ENCODE measurements around the gene DOCK1. TPM values are rescaled to one million over a fixed set of nuclear protein-coding genes. Genes with fewer than 3 reads are reported as not detected.

The DOCK1 gene
- total RNA-seq, 1 donor from 2014 or later = 72.6 TPM

DNA sequence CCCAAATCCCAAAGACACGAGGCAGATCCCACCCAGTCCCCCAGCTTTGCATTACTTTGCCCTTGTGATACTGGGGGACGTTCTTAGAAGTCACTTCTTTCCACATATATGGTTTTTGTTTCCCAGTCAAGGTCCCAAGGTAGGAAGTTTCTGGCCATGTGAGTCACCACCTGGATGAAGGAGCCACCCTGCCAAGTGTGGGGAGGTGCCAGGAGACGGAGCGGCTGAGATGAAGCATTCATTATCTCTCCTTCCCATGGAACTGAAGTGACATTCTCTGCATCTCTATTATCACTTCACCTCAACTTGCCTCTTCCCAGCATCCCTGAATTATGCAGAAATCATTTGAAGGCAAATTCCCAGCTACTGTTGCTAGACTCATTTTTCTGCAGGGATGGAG is 427.4 kb downstream of the DOCK1 start:
- no peak for TF ChIP-seq EZH2phosphoT487 (IDR thresholded peaks at IDR 0.05)
- no peak for TF ChIP-seq CTCF (IDR thresholded peaks at IDR 0.05)
- no peak for TF ChIP-seq EZH2 (IDR thresholded peaks at IDR 0.05)

GRCh38 chr10:127337801-127338200 is 432.6 kb downstream of the DOCK1 start:
- TF ChIP-seq EZH2phosphoT487 (IDR thresholded peaks at IDR 0.05) = no peak
- TF ChIP-seq CTCF (IDR thresholded peaks at IDR 0.05) = no peak
- TF ChIP-seq EZH2 (IDR thresholded peaks at IDR 0.05) = no peak
- no peaks in the 10 kb centered on the region for H3K36me3 ChIP-seq
- H3K4me2 ChIP-seq = no peak overlapping the region
- DNase-seq (ENCODE audit: low spot score) = peak; percentile 17
- H3K27me3 Mint-ChIP-seq (ENCODE audit: insufficient read depth, low read depth) = peaks cover 2% of the 10 kb centered on the region
- H3K4me3 ChIP-seq = no peak overlapping the region
- H3K79me2 ChIP-seq (ENCODE audit: low read depth) = no peaks in the 10 kb centered on the region
- no peak overlapping the region for H3K27ac Mint-ChIP-seq
- H3K4me1 Mint-ChIP-seq = peaks cover 29% of the 10 kb centered on the region
- no peaks in the 10 kb centered on the region for H3K9me3 Mint-ChIP-seq
- no peaks in the 10 kb centered on the region for H3K36me3 Mint-ChIP-seq
- no peak overlapping the region for H3K27ac ChIP-seq
- no peak overlapping the region for H3K4me3 Mint-ChIP-seq
- peaks cover 5% of the 10 kb centered on the region for H4K20me1 ChIP-seq (ENCODE audit: low read depth)
- H3K4me1 ChIP-seq = peaks cover 40% of the 10 kb centered on the region
- no peaks in the 10 kb centered on the region for H3K9me3 ChIP-seq (ENCODE audit: low read depth)
- H2AFZ ChIP-seq (replicated peaks) = no peak overlapping the region
- no peak overlapping the region for H3K9ac ChIP-seq
- peaks cover 3% of the 10 kb centered on the region for H3F3A ChIP-seq (ENCODE audit: low read depth)
- no peaks in the 10 kb centered on the region for H3K27me3 ChIP-seq

More for the DNA sequence above, 427.4 kb downstream of the DOCK1 start:
- DNase-seq (ENCODE audit: low spot score) = no peak
- H2AFZ ChIP-seq (replicated peaks) = no peak overlapping the region
- no peak overlapping the region for H3K27ac ChIP-seq
- H3K9me3 ChIP-seq (ENCODE audit: low read depth) = no peaks in the 10 kb centered on the region
- no peaks in the 10 kb centered on the region for H3K79me2 ChIP-seq (ENCODE audit: low read depth)
- peaks cover 5% of the 10 kb centered on the region for H4K20me1 ChIP-seq (ENCODE audit: low read depth)
- peaks cover 16% of the 10 kb centered on the region for H3K4me1 ChIP-seq
- Mint-ChIP-seq H3K27me3 (ENCODE audit: insufficient read depth, low read depth) (peaks cover 4% of the 10 kb centered on the region), H3K27ac (no peak overlapping the region), H3K4me3 (no peak overlapping the region), H3K36me3 (peaks cover 3% of the 10 kb centered on the region), H3K4me1 (peaks cover 14% of the 10 kb centered on the region), H3K9me3 (no peaks in the 10 kb centered on the region)
- no peak overlapping the region for H3K4me3 ChIP-seq
- H3K36me3 ChIP-seq = no peaks in the 10 kb centered on the region
- H3F3A ChIP-seq (ENCODE audit: low read depth) = no peaks in the 10 kb centered on the region
- H3K4me2 ChIP-seq = no peak overlapping the region
- H3K9ac ChIP-seq = no peak overlapping the region
- H3K27me3 ChIP-seq = no peaks in the 10 kb centered on the region

DNA sequence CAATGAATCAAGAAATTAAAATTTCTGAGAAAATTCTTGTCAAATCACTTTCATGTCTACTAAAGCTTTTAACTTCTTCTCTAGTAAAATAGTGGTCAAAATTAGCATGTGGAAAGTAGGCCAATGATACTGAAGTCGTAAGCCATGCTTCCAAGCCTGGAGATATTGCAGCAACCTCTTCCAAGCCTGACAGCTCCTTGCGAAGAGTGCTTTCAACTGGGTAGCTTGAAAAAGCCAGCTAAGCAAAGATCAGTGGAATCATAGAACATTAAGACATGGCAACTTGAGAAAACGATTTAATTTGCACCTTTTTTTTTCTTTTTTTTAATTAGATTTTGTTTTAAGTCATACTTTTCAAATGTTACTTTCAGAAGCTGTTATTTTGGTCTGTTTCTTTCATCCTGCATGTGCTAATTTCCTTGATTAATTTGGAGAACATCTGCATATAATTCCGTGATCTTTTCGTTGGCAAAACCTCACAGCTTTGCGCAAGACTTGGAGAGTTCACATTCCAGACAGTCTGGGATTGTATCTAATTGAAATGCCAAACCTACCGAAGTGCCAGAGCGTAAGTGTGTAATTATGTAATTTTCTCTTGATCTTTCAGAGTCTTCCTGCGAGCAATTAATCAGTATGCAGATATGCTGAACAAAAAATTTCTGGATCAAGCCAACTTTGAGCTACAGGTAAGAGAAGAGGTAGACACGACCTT is 433.3 kb downstream of the DOCK1 start:
- Histone ChIP-seq H3K27ac (no peak overlapping the region), H3K27me3 (no peaks in the 10 kb centered on the region), H3F3A (ENCODE audit: low read depth) (peaks cover 3% of the 10 kb centered on the region), H3K79me2 (ENCODE audit: low read depth) (no peaks in the 10 kb centered on the region), H3K9ac (no peak overlapping the region), H3K4me2 (no peak overlapping the region), H3K4me3 (no peak overlapping the region), H4K20me1 (ENCODE audit: low read depth) (peaks cover 1% of the 10 kb centered on the region), H2AFZ (replicated peaks) (no peak overlapping the region), H3K9me3 (ENCODE audit: low read depth) (no peaks in the 10 kb centered on the region), H3K4me1 (peaks cover 33% of the 10 kb centered on the region), H3K36me3 (no peaks in the 10 kb centered on the region)
- no peaks in the 10 kb centered on the region for H3K9me3 Mint-ChIP-seq
- peaks cover 2% of the 10 kb centered on the region for H3K27me3 Mint-ChIP-seq (ENCODE audit: insufficient read depth, low read depth)
- no peak for TF ChIP-seq CTCF (IDR thresholded peaks at IDR 0.05)
- no peak for TF ChIP-seq EZH2 (IDR thresholded peaks at IDR 0.05)
- no peak for TF ChIP-seq EZH2phosphoT487 (IDR thresholded peaks at IDR 0.05)
- H3K36me3 Mint-ChIP-seq = no peaks in the 10 kb centered on the region
- H3K4me1 Mint-ChIP-seq = peaks cover 23% of the 10 kb centered on the region
- H3K4me3 Mint-ChIP-seq = no peak overlapping the region
- H3K27ac Mint-ChIP-seq = no peak overlapping the region
- DNase-seq (ENCODE audit: low spot score) = no peak
